Activated B cell treated with CpG ODN at 0.5 μM for 24 hours (primary cell): Measurements from ENCODE around the gene ZAR1L. TPM values are rescaled to one million over a fixed set of nuclear protein-coding genes. Genes with fewer than 3 reads are reported as not detected.

Source experiments
- ATAC-seq: fragments of 200-7000 bp; cut with Tn5 transposase; one replicate; pipeline ENCODE4 v1.10.0; 2021; ENCODE audit warnings: low read depth, mild to moderate bottlenecking, moderate library complexity
- CTCF ChIA-PET: fragments of 350-600 bp; sonication (Branson Sonifier 250); formaldehyde crosslinking; loops from one replicate; lab custom pipeline; 2021; ENCODE audit warnings: antibody characterized with exemption; lab: Charles Lee
- POLR2A ChIA-PET: fragments of 350-600 bp; sonication (Branson Sonifier 250); formaldehyde crosslinking; loops from one replicate; lab custom pipeline; 2021; ENCODE audit warnings: antibody characterized with exemption; lab: Charles Lee
- DNase-seq: peaks from one replicate; pipeline ENCODE4 v3.0.0; 2022
- H3K27ac Mint-ChIP-seq: one replicate; pipeline ENCODE4 v1.8.0; 2020; ENCODE audit warnings: mixed read lengths
- H3K27me3 Mint-ChIP-seq: one replicate; pipeline ENCODE4 v1.8.0; 2021; ENCODE audit warnings: mixed read lengths
- H3K36me3 Mint-ChIP-seq: one replicate; pipeline ENCODE4 v1.8.0; 2021; ENCODE audit warnings: low read depth, mixed read lengths
- H3K4me1 Mint-ChIP-seq: one replicate; pipeline ENCODE4 v1.8.0; 2021; ENCODE audit warnings: mixed read lengths
- H3K4me3 Mint-ChIP-seq: one replicate; pipeline ENCODE4 v1.8.0; 2020; ENCODE audit warnings: mild to moderate bottlenecking, mixed read lengths
- H3K9me3 Mint-ChIP-seq: one replicate; pipeline ENCODE4 v1.8.0; 2020; ENCODE audit warnings: mixed read lengths
- CTCF ChIP-seq: fragments of 200-600 bp; IDR thresholded peaks from one replicate; pipeline ENCODE4 v1.8.0; 2022; ENCODE audit warnings: antibody characterized with exemption, mild to moderate bottlenecking
- intact Hi-C: fragments of 100-400 bp; cut with micrococcal nuclease; formaldehyde crosslinking; loops from one replicate; pipeline ENCODE4 v1.15.1; 2024
- total RNA-seq: library from RNA; stranded (reverse); gene quantifications from 2 replicates; pipeline ENCODE4 v1.2.3, GENCODE V29; 2022

ZAR1L gene
- total RNA-seq, 1 donor from 2014 or later: not detected

- H3K9me3 Mint-ChIP-seq: no peaks in the 10 kb centered on the region
Measured at GRCh38 chr13:32265726-32266125, 49.4 kb downstream of the ZAR1L start.

GRCh38 chr13:32264407-32264806 lies 50.8 kb downstream of the ZAR1L start:
- ChIA-PET POLR2A (no interaction called here), CTCF (no interaction called here)
- intact Hi-C loops: no loop called here
- DNase-seq (no peak), ATAC-seq (no peak)
- no peak for TF ChIP-seq CTCF
- H3K4me3 Mint-ChIP-seq: no peak overlapping the region
- H3K27ac Mint-ChIP-seq: no peak overlapping the region
- no peaks in the 10 kb centered on the region for H3K36me3 Mint-ChIP-seq
- no peaks in the 10 kb centered on the region for H3K9me3 Mint-ChIP-seq
- no peaks in the 10 kb centered on the region for H3K27me3 Mint-ChIP-seq
- no peaks in the 10 kb centered on the region for H3K4me1 Mint-ChIP-seq

More at GRCh38 chr13:32265726-32266125, 49.4 kb downstream of the ZAR1L start:
- H3K27ac Mint-ChIP-seq: no peak overlapping the region
- no peak overlapping the region for H3K4me3 Mint-ChIP-seq
- POLR2A ChIA-PET: no interaction called here
- ATAC-seq (no peak), DNase-seq (no peak)
- intact Hi-C loops: no loop called here
- no peaks in the 10 kb centered on the region for H3K36me3 Mint-ChIP-seq
- CTCF ChIA-PET: interaction anchor here (1.2 kb wide), 1 partner anchor 150 kb away, joined by 4 read pairs; no protein-coding TSS in a partner anchor
- no peaks in the 10 kb centered on the region for H3K4me1 Mint-ChIP-seq
- no peaks in the 10 kb centered on the region for H3K27me3 Mint-ChIP-seq
- TF ChIP-seq CTCF: no peak

- TF ChIP-seq CTCF: no peak
- H3K27me3 Mint-ChIP-seq: no peaks in the 10 kb centered on the region
- H3K36me3 Mint-ChIP-seq: no peaks in the 10 kb centered on the region
- ChIA-PET CTCF (interaction anchor here (0.7 kb wide), 1 partner anchor 280 kb away, joined by 3 read pairs; no protein-coding TSS in a partner anchor), POLR2A (no interaction called here)
- intact Hi-C loops: no loop called here
- no peaks in the 10 kb centered on the region for H3K9me3 Mint-ChIP-seq
- no peaks in the 10 kb centered on the region for H3K4me1 Mint-ChIP-seq
- DNase-seq (no peak), ATAC-seq (no peak)
- H3K27ac Mint-ChIP-seq: no peak overlapping the region
- H3K4me3 Mint-ChIP-seq: no peak overlapping the region
Measured at GRCh38 chr13:32262619-32263018, 52.5 kb downstream of the ZAR1L start.

- Mint-ChIP-seq H3K4me1 (no peaks in the 10 kb centered on the region), H3K9me3 (no peaks in the 10 kb centered on the region), H3K27me3 (no peaks in the 10 kb centered on the region), H3K4me3 (no peak overlapping the region), H3K36me3 (no peaks in the 10 kb centered on the region), H3K27ac (no peak overlapping the region)
- ChIA-PET POLR2A (no interaction called here), CTCF (no interaction called here)
- DNase-seq (no peak), ATAC-seq (no peak)
- intact Hi-C loops: no loop called here
- no peak for TF ChIP-seq CTCF
Measured at GRCh38 chr13:32262165-32262564, 53.0 kb downstream of the ZAR1L start.

GRCh38 chr13:32261567-32261966 lies 53.6 kb downstream of the ZAR1L start:
- ChIA-PET POLR2A (no interaction called here), CTCF (no interaction called here)
- ATAC-seq (no peak), DNase-seq (no peak)
- Mint-ChIP-seq H3K9me3 (no peaks in the 10 kb centered on the region), H3K36me3 (no peaks in the 10 kb centered on the region), H3K27me3 (no peaks in the 10 kb centered on the region), H3K27ac (no peak overlapping the region), H3K4me3 (no peak overlapping the region), H3K4me1 (no peaks in the 10 kb centered on the region)
- no peak for TF ChIP-seq CTCF
- intact Hi-C loops: no loop called here
